GM18873 (cell line): Measurements from ENCODE around the gene TOMM6.
A peak's percentile ranks its signal among the peaks of the same experiment; 100 is the strongest.
"Not testable (repeated sequence)": the region's sequence is repeated elsewhere in the genome, so short reads cannot be mapped to it uniquely, and the experiment has no call there.

ENCODE experiments used
- ATAC-seq: cut with Tn5 transposase; IDR thresholded peaks from one replicate; pipeline ENCODE4 v1.9.1; 2021; ENCODE audit warnings: mild to moderate bottlenecking, moderate library complexity, moderate number of reproducible peaks; ENCODE audit not compliant: unreplicated experiment, low FRiP score

Gene TOMM6

GRCh38 chr6:41783106-41783780, 4.3 kb upstream of the TOMM6 start:
- ATAC-seq, result no peak

GRCh38 chr6:41784581-41785171, 2.8 kb upstream of the TOMM6 start:
- no peak for ATAC-seq

GRCh38 chr6:41785254-41785653, 2.2 kb upstream of the TOMM6 start:
- no peak for ATAC-seq

- no peak for ATAC-seq
Observed at GRCh38 chr6:41785689-41786450, 1.6 kb upstream of the TOMM6 start.

GRCh38 chr6:41786451-41787218, 859 bp upstream of the TOMM6 start:
- ATAC-seq, result peak; percentile 35

GRCh38 chr6:41789390-41789724, 1.9 kb downstream of the TOMM6 start:
- ATAC-seq, result no peak

GRCh38 chr6:41790045-41790444, 2.6 kb downstream of the TOMM6 start:
- ATAC-seq, result no peak

- no peak for ATAC-seq
Observed at GRCh38 chr6:41791305-41791704, 3.8 kb downstream of the TOMM6 start.

GRCh38 chr6:41791984-41792383, 4.5 kb downstream of the TOMM6 start:
- no peak for ATAC-seq

GRCh38 chr6:41796474-41796873, 9.0 kb downstream of the TOMM6 start:
- no peak for ATAC-seq

GRCh38 chr6:41798901-41799558, 11.5 kb downstream of the TOMM6 start:
- no peak for ATAC-seq

- ATAC-seq, result no peak
Observed at GRCh38 chr6:41799559-41799911, 12.0 kb downstream of the TOMM6 start.

GRCh38 chr6:41801380-41801779, 13.9 kb downstream of the TOMM6 start:
- no peak for ATAC-seq

GRCh38 chr6:41805830-41806774, 18.6 kb downstream of the TOMM6 start:
- no peak for ATAC-seq

- no peak for ATAC-seq
Observed at GRCh38 chr6:41811095-41811494, 23.6 kb downstream of the TOMM6 start.

GRCh38 chr6:41811946-41812345, 24.5 kb downstream of the TOMM6 start:
- not testable (repeated sequence) for ATAC-seq

- ATAC-seq, result no peak
Observed at GRCh38 chr6:41813469-41813868, 26.0 kb downstream of the TOMM6 start.

- no peak for ATAC-seq
Observed at GRCh38 chr6:41813956-41814355, 26.5 kb downstream of the TOMM6 start.

GRCh38 chr6:41814629-41815028, 27.1 kb downstream of the TOMM6 start:
- no peak for ATAC-seq

GRCh38 chr6:41815587-41815986, 28.1 kb downstream of the TOMM6 start:
- ATAC-seq, result no peak
